ENCODE data around the gene VAPA. TPM values are rescaled to one million over a fixed set of nuclear protein-coding genes. Genes with fewer than 3 reads are reported as not detected.

Gene VAPA, protein sequence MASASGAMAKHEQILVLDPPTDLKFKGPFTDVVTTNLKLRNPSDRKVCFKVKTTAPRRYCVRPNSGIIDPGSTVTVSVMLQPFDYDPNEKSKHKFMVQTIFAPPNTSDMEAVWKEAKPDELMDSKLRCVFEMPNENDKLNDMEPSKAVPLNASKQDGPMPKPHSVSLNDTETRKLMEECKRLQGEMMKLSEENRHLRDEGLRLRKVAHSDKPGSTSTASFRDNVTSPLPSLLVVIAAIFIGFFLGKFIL
- total RNA-seq: 203 TPM
- long read RNA-seq, full-length matches to known transcripts: 144 of 153 reads
- long read RNA-seq, partial matches to known transcripts: 0 of 153 reads
- long read RNA-seq, other reads (novel, unspliced or antisense): 9 of 153 reads

DNA sequence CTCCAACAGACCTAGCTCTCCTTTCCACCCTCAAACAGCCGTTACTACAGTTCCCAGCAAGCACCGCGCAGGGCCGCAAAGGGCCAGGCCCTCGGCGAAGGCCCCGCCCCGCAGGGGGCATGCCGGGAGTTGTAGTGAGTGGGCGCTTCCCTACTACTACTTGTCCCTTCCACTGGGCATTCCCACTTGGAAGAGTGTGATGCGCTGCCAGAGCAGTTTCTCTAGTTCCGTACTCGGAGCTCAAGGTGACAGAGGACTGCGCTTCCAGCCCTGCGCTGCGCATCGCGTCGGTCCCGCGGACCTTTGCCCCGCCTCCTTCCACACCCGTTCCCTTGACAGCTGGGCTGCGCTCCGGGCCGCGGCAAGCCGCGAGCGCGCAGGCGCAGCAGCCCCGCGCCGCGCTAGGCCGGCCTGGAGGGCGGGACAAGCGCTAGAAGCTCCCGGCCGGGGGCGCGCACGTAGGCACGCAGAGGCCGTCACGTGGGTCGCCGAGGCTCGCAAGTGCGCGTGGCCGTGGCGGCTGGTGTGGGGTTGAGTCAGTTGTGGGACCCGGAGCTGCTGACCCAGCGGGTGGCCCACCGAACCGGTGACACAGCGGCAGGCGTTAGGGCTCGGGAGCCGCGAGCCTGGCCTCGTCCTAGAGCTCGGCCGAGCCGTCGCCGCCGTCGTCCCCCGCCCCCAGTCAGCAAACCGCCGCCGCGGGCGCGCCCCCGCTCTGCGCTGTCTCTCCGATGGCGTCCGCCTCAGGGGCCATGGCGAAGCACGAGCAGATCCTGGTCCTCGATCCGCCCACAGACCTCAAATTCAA lies at the start of gene VAPA:
TSS of gene VAPA (plus strand) at position 491 of the 808 bp plus-strand sequence. CDS start at position 732, 241 bp downstream.
- DNase-seq (ENCODE audit: missing footprints) (peak; percentile 98), ATAC-seq (peak; percentile 98)
- intact Hi-C loops (cut with DNase I): loop anchor here (2.0 to 10.0 kb wide), 3 partner anchors 69 to 299 kb away; partner anchors contain the start of gene PPP4R1

DNA sequence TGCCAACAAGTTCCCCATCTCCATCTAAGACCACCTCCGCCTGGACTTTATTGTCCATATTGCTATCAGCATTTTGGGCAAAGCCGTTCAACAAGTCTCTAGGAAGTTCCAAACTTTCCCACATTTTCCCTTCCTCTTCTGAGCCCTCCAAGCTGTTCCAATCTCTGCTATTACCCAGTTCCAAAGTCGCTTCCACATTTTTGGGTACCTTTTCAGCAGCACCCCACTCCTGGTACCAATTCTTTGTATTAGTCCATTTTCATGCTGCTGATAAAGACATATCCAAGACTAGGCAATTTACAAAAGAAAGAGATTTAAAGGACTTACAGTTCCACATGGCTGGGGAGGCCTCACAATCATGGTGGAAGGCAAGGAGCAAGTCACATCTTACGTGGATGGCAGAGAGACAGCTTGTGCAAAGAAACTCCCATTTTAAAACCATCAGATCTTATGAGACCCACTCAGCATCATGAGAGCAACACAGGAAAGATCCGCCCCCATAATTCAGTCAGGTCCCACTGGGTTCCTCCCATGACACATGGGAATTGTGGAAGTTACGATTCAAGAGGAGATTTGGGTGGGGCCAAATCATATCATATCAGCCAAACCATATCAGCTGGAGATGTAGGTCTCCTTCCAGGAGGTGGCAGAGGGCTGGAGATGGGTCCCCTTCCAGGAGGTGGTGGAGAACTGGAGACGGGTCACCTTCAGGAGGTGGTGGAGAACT lies 47.9 kb upstream of the VAPA start:
- ATAC-seq: no peak
- intact Hi-C loops (cut with DNase I): no loop called here
- no peak for DNase-seq (ENCODE audit: missing footprints)

DNA sequence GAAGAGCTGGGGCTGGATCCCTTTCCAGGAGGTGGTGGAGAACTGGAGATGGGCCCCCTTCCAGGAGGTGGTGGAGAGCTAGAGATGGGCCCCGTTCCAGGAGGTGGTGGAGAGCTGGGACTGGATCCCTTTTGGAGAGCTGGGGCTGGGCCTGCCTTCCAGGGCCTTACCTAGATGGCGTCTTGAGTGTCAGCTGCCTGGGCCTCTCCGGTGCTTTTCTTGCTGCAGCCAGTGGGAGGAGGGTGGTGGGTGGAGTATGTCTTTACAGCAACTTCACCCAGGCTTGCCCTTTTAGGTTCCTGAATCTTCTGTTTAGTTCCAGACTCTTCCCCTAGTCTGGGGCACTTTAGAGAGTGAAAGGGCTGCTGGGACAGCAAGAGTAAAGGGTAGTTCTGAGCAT lies 47.2 kb upstream of the VAPA start:
- intact Hi-C loops (cut with DNase I): no loop called here
- no peak for ATAC-seq
- peak; percentile 67 for DNase-seq (ENCODE audit: missing footprints)

DNA sequence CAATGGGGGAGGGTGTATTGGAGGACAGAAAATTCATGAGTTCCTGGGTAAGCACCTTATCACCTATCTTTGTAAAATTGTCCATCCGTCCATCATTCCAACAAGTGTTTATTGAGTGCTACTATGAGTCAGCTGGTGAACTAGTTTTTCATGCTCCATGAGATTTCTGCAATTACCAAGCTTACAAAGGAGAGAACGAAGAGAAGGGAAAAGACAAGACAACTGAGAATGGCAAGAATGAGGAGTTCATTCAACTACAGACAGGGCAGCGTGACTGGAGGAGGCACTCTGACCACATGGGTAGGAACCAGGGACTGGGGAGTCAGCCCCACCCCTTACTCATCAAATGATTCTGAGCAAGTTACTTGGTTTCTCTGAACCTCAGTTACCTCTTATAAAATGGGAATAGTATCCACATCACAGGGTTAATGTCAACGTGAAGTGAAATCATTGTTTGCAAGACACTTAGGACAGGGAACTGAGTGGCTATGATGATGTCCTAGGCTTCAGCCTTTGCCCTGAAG lies 46.7 kb upstream of the VAPA start:
- intact Hi-C loops (cut with DNase I): no loop called here
- ATAC-seq (no peak), DNase-seq (ENCODE audit: missing footprints) (no peak)

DNA sequence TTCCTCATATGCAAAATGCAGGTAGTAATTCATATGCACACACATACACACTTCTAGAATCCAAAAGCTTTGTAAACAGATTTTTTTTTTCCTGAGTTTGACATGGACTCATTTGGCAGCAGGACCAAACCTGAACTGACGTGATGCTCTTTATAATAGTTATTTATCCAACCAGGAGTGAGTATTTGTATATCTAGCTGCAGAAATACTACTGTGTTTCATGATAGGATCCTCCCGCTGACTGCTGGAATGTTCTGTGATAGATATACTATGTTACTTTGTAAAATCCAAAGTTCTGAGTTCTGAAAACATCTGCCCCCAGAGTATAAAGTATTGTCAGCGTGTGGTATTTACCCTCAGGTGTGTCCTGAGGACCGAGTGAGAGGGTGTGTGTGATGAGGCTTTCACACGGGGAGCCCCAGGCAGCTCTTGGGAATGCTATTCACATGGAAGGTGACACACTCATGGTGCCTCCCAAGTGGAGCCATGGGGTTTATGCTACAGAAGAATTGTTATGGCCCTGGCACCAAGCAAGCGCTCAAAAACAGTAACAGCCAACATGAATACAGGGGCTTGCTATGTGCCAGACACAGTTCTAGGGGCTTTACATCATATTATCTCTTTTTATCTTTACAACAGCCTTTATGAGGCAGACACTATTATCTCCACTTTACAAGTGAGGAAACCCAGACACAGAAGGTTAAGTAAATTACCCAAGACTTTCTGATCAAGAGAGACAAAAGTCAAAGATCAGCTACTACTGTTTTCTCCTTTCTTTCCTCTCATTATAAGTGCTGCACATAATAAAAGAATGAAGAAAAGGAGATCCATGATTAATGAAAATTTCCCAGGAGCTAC lies 44.7 kb upstream of the VAPA start:
- intact Hi-C loops (cut with DNase I): no loop called here
- no peak for DNase-seq (ENCODE audit: missing footprints)
- ATAC-seq: no peak

DNA sequence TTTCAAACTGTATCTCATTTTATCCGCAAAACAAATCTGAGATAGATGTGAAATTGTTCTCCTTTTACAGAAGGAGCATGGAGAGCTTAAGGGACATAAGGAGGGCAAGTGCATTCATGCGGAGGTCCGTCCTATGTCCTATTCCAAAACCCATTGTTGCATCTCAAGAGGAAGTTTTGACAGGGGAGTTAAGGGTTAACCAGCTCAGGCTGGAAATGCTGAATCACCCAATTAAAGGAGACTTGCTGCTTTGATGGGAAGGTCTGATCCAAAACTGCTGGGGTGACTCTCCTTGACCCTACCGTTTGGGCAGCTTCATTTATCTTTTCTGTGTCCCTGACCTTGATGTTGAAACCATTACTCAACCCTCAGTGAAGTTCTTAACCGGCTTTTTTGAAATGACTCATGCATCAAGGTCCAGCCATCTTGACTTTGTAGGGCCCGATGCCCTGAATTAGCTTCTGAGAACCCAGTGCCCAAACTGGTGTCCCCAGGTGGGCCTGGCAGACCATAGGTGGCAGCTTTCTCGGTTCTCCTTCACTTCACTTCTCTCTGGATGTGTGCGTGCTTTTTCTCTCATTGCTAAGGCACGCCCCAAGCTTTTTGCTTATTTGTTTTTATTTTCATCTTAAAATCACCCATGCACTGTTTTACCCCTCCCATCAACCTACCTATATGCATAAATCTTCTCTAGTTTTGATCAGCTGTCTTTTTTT lies 43.9 kb upstream of the VAPA start:
- no peak for DNase-seq (ENCODE audit: missing footprints)
- intact Hi-C loops (cut with DNase I): no loop called here
- no peak for ATAC-seq

DNA sequence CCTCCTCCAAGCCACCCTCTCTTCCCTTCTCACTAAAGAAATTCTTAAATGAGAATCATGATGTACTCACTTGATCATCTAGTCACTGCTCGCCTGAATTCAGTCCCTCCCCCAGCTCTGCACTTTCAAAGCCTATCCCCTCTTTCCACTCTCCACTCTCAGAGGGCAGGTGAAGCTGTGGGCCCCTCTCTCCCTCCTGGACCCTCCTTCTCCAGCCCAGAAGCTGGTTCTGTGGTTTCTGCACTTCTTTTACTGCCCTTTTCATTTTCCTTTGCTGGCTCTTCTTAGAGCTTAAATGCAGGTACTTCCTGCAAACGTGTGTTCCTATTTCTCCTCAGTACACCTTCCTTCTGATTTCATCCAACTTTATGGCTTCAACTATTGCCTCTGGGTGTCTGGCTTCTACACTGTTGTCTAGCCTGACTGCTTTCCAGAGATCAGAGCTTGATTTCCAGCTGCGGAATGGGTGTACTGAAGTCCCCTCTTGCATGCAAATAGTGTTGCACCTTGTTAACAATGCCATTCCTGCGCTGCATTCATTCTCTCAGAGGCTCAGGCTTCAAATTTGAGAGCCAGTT lies 43.3 kb upstream of the VAPA start:
- intact Hi-C loops (cut with DNase I): no loop called here
- ATAC-seq (no peak), DNase-seq (ENCODE audit: missing footprints) (no peak)

DNA sequence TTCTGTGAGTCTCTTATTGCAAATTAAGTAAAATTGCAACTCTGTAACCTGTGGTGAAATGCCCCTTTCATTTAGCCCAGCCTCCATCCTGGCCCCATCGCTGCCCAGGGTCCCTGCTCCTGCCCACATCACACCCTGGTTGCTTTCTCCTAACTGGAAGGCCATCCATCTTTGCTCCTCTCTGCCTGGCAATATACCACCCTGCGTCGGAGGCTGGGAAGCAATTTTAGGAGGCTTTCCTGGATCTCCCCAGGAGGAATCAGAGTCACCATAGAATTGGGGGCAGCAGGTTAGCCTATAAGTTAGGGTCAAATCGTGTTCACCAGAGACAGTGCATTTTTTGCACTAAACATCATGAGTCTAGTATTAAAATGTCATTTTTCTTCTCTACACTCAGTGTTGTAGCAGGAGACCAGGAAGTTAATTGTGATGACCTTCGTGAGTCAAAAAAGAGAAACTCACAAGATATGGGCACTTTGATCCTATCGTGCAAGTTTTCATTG lies 42.5 kb upstream of the VAPA start:
- ATAC-seq (no peak), DNase-seq (ENCODE audit: missing footprints) (no peak)
- intact Hi-C loops (cut with DNase I): no loop called here

DNA sequence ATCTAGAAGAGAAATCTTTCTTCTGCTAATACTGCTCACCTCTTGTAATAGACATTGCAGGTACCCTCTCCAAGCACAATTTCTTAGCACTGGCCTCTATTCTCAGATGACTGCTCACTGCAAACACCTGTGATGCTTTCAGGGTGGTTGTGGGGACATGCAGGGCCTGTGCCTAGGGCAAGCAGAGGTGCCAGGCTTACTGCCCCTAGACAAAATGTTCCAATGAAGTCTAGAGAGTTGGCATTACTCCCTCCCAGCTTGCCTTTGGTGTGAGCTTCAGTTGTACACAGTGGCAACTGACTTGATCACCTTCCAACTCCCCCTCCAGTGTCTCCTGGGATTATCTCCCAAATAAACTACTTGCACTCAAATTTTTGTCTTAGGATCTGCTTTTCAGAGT lies 41.0 kb upstream of the VAPA start:
- DNase-seq (ENCODE audit: missing footprints) (no peak), ATAC-seq (peak; percentile 59)
- intact Hi-C loops (cut with DNase I): no loop called here

DNA sequence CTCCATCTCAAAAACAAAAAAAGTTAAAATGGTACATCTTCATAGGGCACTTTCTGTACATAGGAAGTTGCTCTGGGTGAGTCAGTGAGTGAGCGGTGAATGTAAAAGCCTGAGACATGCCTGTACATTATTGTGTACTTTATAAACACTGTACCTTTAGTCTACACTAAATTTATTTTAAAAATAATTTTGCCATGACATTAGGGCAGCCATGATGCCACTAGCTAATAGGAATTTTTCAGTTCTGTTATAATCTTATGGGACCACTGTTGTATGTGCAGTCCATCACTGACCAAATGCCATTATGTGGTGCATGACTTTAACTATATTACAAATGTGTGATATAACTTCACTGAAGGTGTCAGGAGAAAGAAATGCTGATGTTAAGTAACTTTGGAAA lies 39.1 kb upstream of the VAPA start:
- no peak for ATAC-seq
- no peak for DNase-seq (ENCODE audit: missing footprints)
- intact Hi-C loops (cut with DNase I): no loop called here

DNA sequence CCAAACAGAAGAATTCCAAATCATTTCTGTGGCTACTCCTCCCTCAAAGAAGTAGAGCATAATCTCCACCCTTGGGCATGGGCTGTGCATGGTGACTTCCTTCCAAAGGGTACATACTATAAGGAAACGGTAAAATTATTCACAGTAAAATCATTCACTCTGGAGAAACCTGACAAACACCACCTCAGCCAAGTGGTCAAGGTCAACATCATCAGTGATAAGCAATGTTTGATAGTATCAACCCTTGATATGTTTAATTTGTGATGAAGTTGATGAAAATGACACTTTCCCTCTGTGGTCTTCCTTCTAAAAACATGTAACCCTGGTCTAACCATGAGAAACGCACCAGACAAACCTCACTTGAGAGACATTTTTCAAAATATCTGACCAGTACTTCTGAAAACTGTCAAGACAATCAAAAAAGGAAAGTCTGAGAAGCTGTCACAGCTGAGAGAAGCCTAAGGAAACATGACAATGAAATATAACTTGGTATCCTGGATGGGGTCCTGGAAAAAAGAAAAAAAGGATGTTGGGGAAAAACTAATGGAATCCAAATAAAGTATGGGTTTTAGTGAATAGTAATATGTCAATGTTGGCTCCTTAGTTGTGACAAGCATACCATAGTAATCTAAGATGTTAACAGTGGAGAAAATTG lies 37.5 kb upstream of the VAPA start:
- intact Hi-C loops (cut with DNase I): no loop called here
- ATAC-seq: no peak
- DNase-seq (ENCODE audit: missing footprints): no peak

DNA sequence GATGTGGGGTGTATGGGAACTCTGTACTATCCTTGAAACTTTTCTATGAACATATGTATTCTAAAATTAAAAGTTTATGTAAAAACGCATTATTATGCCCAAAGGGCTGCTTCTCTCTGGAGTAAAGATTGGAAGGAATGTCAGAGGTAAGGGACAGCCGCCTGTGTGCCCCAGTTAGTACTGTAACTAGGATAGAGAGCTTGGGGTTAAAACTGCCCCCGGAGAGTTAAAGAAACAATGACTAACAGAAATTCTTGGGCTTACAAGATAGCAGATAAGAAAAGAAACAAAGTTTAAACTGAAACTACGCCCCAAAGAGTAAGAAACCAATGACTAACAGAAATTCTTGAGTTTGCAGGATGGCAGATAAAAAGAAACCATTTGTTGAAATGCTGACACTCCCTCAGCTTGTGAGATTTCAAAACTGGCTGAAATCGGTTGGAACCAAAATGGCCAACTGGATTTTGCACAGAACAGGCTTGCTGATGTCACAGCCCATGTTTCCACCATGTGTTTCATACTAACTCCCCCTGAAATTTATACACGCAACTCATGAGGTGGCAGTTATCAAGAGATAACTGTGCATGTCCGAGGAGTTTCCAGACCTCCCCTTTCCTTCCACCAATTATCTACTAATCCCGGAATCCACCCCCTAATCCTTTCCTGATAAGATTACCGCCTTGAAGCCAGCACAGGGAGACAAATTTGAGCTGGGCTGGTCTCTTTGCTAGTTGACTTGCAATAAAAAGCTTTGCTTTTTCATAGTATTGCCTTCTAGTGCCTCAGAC lies 36.8 kb upstream of the VAPA start:
- intact Hi-C loops (cut with DNase I): no loop called here
- no peak for DNase-seq (ENCODE audit: missing footprints)
- peak; percentile 79 for ATAC-seq

DNA sequence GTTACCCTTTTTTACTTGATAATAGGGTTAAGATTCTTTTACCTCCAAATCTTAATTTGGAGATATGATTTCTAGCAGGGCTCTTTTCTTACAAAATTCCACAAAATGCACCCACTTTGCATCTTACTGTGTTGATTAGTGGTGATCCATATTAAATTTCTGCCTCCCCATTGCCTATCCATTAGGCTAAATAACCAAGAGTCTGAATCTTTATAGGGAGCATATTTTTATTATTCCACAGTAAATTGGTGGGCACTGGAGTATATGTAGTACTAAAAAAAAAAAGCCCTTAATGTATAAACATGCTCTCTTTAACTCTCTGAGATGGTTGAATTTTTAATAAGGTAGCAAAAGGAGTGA lies 36.2 kb upstream of the VAPA start:
- ATAC-seq: no peak
- intact Hi-C loops (cut with DNase I): no loop called here
- DNase-seq (ENCODE audit: missing footprints): no peak

DNA sequence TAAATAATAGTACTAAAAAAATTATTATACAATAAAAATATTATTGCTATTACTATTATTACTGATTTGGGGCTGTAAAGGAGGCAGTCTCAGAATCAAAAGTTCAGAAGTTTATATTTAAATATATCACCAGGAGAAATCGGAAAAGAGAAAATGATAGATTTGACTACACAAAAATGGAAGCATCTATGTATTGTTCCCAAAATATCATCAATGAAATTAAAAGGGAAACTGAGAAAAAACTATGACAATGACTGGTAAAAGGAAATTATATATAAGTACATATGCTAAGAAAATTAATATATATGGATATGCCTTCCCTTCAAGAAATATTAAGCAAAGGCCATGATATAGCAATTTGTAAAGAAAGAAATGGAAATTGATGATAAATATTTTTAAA lies 35.7 kb upstream of the VAPA start:
- ATAC-seq (no peak), DNase-seq (ENCODE audit: missing footprints) (no peak)
- intact Hi-C loops (cut with DNase I): no loop called here

DNA sequence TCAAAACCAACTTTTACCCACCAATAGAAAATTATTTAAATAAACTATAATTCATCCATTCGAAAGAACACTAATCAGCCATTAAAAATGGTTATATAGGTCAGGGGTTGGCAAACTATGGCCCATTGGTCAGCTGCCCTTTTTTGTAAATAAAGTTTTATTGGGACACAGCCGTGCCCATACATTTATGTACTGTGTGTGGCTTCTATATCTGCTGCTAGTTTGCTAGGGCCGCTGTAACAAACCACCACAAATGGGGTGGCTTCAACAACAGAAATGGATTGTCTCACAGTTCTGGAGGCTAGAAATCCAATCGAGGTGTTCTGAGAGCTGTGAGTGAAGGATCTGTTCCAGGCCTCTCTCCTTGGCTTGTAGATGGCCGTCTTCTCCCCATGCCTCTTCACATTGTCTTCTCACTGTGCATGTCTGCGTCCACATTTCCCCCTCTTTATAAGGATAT lies 35.0 kb upstream of the VAPA start:
- no peak for DNase-seq (ENCODE audit: missing footprints)
- intact Hi-C loops (cut with DNase I): no loop called here
- ATAC-seq: no peak

DNA sequence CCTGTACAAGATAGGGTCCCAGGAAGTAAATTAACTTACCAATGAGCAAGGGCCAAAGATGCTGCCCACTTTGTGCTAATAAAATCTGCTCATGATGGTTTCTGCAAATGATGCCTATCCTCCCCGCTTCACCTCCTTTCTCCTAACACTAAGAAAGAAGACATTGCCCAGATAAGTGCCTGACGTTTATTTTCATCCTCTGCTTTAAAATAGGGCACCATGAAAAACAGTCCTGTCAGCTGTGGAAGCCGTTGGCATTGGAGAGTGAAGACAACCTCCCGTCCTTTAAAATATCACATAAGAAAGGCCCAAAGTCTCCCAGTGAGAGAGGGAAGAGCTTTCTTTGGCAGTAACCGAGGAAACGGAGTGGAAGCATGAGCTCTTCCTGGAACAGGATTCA lies 29.7 kb upstream of the VAPA start:
- intact Hi-C loops (cut with DNase I): no loop called here
- ATAC-seq (no peak), DNase-seq (ENCODE audit: missing footprints) (no peak)
